DOHH2 (cell line): ENCODE measurements around the gene R3HDM2.

Source experiments
- CTCF ChIP-seq: fragments of 200-600 bp; sonication (generic); IDR thresholded peaks from one replicate; pipeline ENCODE4 v1.5.1; 2014; ENCODE audit warnings: antibody characterized with exemption, mild to moderate bottlenecking, low read depth, low read length; ENCODE audit not compliant: poor library complexity, severe bottlenecking
- EZH2phosphoT487 ChIP-seq: fragments of 200-600 bp; sonication (generic); IDR thresholded peaks from 2 replicates; pipeline ENCODE4 v1.6.1; 2017; ENCODE audit warnings: borderline replicate concordance, mild to moderate bottlenecking, antibody characterized with exemption, low read length, moderate library complexity, mixed read lengths

- TF ChIP-seq CTCF (no peak), EZH2phosphoT487 (no peak)
These were observed 63.7 kb downstream of the R3HDM2 start for GRCh38 chr12:57367121-57367520.
